RCC 7860 (cell line): ENCODE results near the gene MTIF2.
"Not testable (repeated sequence)": the region's sequence is repeated elsewhere in the genome, so short reads cannot be mapped to it uniquely, and the experiment has no call there.

Experiments used
- DNase-seq: peaks from one replicate; pipeline ENCODE4 v3.0.0-alpha.2; 2015; ENCODE audit warnings: low spot score
- FAIRE-seq: peaks from 2 replicates; lab custom pipeline; 2012; peaks lifted over from hg19 to GRCh38; lab: Jason Lieb, UNC

Gene MTIF2

DNA sequence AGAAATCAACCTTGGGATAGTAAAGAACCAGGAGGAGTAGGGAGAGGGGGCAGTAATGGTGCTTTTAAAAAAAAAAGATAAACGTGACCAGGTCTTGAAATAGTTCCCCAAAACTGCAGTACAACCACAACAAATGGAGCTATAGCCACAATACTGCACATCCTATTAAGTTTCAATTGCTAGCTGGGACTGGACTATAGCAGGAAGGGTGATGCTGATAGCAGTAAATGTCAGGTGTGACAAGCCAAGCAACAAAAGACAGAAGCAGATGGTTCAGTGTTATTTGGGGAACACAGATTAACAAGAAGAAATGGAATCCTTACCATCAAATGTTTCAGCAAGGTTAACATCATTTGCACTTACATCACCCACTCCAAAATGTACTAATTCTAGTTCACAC lies 26.4 kb downstream of the MTIF2 start:
- FAIRE-seq: no peak
- DNase-seq: no peak

GRCh38 chr2:55241582-55241981 lies 27.4 kb downstream of the MTIF2 start:
- FAIRE-seq, DNase-seq: not testable (repeated sequence)

DNA sequence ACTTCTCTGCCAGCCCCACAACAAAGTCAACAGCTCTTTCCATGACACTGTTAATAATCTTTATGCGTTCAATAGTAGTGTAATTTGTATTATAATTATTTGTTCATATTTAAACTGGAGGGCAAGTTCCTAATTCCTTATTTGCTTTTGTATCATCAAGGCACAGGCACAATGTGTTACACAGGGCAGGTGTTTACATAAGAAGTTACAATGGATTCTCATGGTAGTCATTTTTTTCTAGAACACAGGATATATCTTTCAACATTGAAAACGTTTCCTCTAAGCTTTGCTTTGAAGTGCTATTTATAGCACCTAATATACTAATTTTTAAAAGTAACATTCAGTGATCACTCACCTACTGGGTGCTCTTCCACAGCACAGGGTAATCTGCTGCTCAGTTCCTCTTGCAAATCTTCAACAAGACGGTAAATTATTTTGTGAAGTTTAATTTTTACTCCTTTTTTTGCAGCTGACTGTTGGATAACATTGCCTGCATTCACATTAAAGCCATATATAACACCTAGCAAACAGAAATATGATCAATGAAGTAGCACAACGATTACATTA lies 29.3 kb downstream of the MTIF2 start:
- FAIRE-seq (no peak), DNase-seq (no peak)

GRCh38 chr2:55236992-55237543 lies 32.0 kb downstream of the MTIF2 start:
- DNase-seq (no peak), FAIRE-seq (no peak)

DNA sequence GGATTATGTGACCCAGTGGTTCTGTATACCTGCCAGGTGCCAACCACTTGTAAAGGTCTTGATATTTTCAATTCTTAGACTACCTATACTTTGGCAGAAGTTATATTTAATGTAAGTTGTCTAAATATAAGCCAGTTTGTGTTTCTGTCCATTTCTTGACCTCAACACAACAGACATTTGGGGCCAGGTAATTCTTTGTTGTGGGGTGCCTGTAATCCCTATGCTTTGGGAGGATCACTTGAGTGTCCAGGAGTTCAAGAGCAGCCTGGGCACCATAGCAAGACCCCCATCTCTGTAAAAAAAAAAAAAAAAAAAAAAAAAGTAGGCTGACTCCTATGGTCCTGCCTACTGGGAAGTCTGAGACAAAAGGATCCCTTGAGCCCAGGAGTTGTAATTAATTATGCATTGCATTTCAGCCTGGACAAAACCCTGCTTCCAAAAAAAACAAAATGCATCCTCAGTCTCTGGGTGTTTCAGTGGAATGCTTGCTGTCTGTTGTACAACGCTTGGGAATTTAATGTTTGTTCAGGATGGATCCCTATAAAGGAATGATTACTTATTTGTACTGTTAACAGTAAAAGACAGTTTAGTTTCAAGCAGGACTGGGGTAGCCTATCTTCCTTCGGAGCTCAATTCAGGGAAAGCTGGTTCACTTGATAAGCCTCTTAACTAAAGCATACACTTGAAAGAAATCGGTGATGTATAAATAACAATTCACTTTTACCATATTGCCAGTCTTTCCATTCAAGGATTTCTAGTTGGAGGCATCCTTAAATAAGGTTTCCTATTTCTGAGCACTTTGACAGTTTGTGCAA lies 33.1 kb downstream of the MTIF2 start:
- no peak for DNase-seq
- no peak for FAIRE-seq

DNA sequence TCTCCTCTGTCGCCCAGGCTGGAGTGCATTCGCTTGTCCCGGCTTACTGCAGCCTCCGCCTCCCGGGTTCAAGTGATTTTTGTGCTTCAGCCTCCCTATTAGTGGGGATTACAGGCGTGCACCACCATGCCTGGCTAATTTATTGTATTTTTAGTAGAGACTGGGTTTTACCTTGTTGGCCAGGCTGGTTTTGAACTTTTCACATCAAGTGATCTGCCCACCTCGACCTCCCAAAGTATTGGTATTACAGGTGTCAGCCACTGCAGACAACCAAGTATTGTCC lies 35.4 kb downstream of the MTIF2 start:
- no peak for DNase-seq
- no peak for FAIRE-seq

- FAIRE-seq (no peak), DNase-seq (no peak)
Observed at GRCh38 chr2:55232863-55233657, 36.0 kb downstream of the MTIF2 start.

GRCh38 chr2:55232084-55232862 lies 36.8 kb downstream of the MTIF2 start, which contains the start of the genes CLHC1 and RPS27A:
Gene CLHC1 (minus strand): TSS chr2:55232293. CDS start chr2:55222411, 9,882 bp downstream.
Gene RPS27A (plus strand): TSS chr2:55232688. CDS start chr2:55232825, 137 bp downstream.
- peak; percentile 98 for DNase-seq
- peak; percentile 87 for FAIRE-seq

GRCh38 chr2:55231546-55232083 lies 37.4 kb downstream of the MTIF2 start:
- DNase-seq: no peak
- FAIRE-seq: no peak

GRCh38 chr2:55230551-55230950 lies 38.5 kb downstream of the MTIF2 start:
- no peak for FAIRE-seq
- DNase-seq: no peak

DNA sequence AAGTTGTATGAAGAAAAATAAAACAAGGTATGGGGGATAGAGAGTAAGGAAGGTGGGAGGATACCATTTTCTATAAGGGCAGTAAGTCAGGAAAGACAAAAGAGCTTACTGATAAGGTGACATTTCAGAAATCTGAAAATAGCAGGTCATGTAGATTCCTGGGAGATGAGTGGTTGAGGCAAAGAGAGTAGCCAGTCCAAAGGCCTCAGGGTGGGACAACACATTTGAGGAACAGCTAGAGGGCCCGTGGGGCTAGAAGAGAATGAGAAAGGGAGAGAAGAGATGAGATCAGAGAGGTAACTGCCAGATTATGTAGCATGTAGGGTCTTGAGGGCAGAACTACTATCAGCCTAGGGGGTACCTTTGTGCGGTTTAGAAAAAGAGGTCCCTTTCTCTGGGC lies 39.8 kb downstream of the MTIF2 start:
- FAIRE-seq (no peak), DNase-seq (no peak)

DNA sequence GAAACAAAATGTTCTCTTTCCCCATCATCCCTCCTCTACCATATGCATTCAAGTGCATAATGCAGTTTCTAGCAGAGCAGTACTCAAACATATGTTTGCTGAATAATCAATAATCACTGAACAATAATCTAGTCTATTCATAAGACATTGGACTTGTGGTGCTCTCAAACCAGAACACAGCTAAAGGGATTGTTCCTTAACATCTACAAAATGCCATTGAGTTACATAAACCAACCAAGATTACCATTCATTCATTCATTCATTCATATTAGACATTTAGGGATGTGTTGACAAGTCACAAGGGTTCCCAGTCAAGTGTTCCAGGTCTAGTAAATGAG lies 40.8 kb downstream of the MTIF2 start:
- FAIRE-seq (no peak), DNase-seq (no peak)

DNA sequence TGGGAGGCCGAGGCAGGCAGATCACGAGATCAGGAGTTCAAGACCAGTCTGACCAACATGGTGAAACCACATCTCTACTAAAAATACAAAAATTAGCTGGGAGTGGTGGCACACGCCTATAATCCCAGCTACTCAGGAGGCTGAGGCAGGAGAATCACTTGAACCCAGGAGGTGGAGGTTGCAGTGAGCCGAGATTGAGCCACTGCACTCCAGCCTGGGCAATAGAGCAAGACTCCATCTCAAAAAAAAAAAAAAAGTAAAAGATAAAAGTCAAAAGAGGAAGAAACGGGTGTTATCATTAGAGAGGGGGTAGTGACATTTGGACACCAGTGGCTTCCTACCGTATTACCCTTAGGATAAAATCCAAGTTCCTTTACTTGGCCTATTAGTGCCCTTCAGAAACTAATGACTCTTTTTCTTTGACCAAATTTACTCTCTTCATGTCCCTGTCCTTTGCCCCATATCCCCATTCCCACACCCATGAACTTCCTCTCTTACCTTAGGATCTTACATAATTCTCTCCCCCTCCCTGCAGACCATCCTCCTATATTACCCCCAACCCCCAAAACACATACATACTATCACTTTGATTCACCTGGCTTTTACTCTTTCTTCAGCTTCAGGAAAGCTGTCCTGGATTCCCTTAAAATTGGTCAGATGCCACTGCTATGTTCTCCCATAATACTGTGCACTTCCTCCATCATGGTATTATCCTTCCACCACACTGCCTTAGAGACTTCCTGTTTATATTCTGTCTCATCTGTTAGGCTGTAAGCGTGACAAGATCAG lies 41.4 kb downstream of the MTIF2 start:
- not testable (repeated sequence) for DNase-seq, FAIRE-seq

GRCh38 chr2:55225481-55226020 lies 43.5 kb downstream of the MTIF2 start:
- DNase-seq: no peak
- FAIRE-seq: no peak

DNA sequence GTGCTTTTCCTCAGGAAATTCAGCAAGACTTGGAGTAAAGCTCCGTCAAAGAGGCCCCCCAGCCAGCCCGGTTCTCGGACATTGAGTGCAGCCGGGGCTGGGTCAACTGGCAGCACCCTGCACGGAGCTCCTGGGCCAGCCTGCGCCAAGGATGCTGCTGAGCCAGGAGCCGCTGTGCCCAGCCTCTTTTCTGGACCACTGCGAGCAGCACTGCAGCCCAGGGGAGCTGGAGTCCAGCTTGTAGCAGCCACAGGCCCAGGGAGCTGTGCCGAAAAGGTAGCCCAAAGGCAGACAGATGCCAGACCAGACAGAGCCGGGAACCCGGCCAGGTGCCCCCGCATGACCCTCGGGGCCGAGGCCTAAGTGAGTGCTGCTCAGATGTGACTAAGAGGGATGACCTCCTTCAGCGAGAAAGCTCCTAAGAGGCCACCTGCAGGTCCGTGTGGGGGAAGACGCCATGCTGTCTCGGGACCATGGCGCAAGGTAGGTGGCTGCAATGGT lies 44.2 kb downstream of the MTIF2 start:
- DNase-seq: no peak
- FAIRE-seq: no peak

GRCh38 chr2:55223958-55224760 lies 44.9 kb downstream of the MTIF2 start:
- no peak for DNase-seq
- no peak for FAIRE-seq

DNA sequence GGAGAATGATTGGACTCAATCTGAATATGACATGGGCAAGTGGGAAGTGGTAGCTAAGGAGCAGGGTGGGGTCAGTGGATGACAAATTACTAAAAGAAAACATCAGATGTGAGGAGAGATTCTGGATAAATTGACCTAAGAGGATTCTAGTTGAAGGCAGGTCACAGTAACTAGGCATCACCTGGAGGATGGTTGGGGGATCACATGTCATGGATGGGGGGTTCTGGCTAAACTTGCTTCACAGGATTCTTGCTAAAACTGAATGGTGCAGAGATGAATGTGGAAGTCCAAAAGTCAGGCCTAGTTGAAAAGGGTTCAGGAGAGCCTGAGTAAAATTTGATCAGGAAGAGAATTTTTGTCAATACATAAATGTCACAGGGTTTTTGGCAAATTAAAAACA lies 55.2 kb downstream of the MTIF2 start:
- FAIRE-seq (no peak), DNase-seq (no peak)

DNA sequence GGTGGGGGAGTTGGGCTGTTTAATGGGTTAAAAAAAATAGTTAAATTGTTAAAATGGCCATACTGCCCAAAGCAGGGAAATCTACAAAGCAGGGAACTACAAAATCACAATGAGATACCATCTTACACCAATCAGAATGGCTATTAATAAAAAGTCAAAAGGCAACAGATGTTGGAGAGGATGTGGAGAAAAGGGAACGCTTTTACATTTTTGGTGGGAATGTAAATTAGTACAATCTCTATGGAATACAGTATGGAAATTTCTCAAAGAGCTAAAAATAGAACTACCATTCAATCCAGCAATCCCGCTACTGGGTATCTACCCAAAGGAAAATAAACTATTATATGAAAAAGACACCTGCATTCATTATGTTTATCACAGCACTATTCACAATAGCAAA lies 64.1 kb downstream of the MTIF2 start:
- no peak for FAIRE-seq

More for the DNA sequence above, 64.1 kb downstream of the MTIF2 start:
- DNase-seq: no peak
